KOPT-K1 (cell line): ENCODE results near the gene DMRTC2.
A peak's percentile ranks its signal among the peaks of the same experiment; 100 is the strongest.

Experiments used
- H3K27ac ChIP-seq: fragments of 200-600 bp; sonication (generic); 2 replicates; pipeline ENCODE4 v1.5.1; 2016; ENCODE audit warnings: antibody characterized with exemption, mild to moderate bottlenecking, low read depth, low read length; ENCODE audit not compliant: poor library complexity, severe bottlenecking
- H3K36me3 ChIP-seq: fragments of 200-600 bp; sonication (generic); 2 replicates; pipeline ENCODE4 v1.5.1; 2017; ENCODE audit warnings: antibody characterized with exemption, mild to moderate bottlenecking, low read length, moderate library complexity; ENCODE audit not compliant: insufficient read depth
- H3K9me3 ChIP-seq: fragments of 200-600 bp; sonication (generic); 2 replicates; pipeline ENCODE4 v1.5.1; 2017; ENCODE audit warnings: antibody characterized with exemption, low read length, mild to moderate bottlenecking; ENCODE audit not compliant: insufficient read depth, poor library complexity, severe bottlenecking

The DMRTC2 gene

GRCh38 chr19:41886761-41887710 lies 42.2 kb downstream of the DMRTC2 start:
- no peaks in the 10 kb centered on the region for H3K9me3 ChIP-seq
- peaks cover 49% of the 10 kb centered on the region for H3K36me3 ChIP-seq
- H3K27ac ChIP-seq, result peak overlapping the region; percentile 91

- Histone ChIP-seq H3K9me3 (no peaks in the 10 kb centered on the region), H3K36me3 (peaks cover 57% of the 10 kb centered on the region), H3K27ac (peak overlapping the region; percentile 91)
These were observed 43.0 kb downstream of the DMRTC2 start for GRCh38 chr19:41887711-41888382.

- H3K36me3 ChIP-seq, result peaks cover 61% of the 10 kb centered on the region
- peak overlapping the region; percentile 91 for H3K27ac ChIP-seq
- no peaks in the 10 kb centered on the region for H3K9me3 ChIP-seq
These were observed 44.1 kb downstream of the DMRTC2 start for GRCh38 chr19:41888926-41889325.

- peaks cover 71% of the 10 kb centered on the region for H3K36me3 ChIP-seq
- H3K27ac ChIP-seq, result no peak overlapping the region
- no peaks in the 10 kb centered on the region for H3K9me3 ChIP-seq
These were observed 45.1 kb downstream of the DMRTC2 start for GRCh38 chr19:41889896-41890295.

GRCh38 chr19:41890936-41891335 lies 46.1 kb downstream of the DMRTC2 start:
- Histone ChIP-seq H3K27ac (no peak overlapping the region), H3K9me3 (no peaks in the 10 kb centered on the region), H3K36me3 (peaks cover 73% of the 10 kb centered on the region)

- peaks cover 82% of the 10 kb centered on the region for H3K36me3 ChIP-seq
- H3K27ac ChIP-seq, result no peak overlapping the region
These were observed 47.5 kb downstream of the DMRTC2 start for GRCh38 chr19:41892173-41892902.

GRCh38 chr19:41893899-41894298 lies 49.1 kb downstream of the DMRTC2 start:
- H3K36me3 ChIP-seq, result peaks cover 91% of the 10 kb centered on the region
- no peak overlapping the region for H3K27ac ChIP-seq
- H3K9me3 ChIP-seq, result no peaks in the 10 kb centered on the region

More at GRCh38 chr19:41892173-41892902, 47.5 kb downstream of the DMRTC2 start:
- no peaks in the 10 kb centered on the region for H3K9me3 ChIP-seq

GRCh38 chr19:41894350-41894749 lies 49.5 kb downstream of the DMRTC2 start:
- Histone ChIP-seq H3K9me3 (no peaks in the 10 kb centered on the region), H3K27ac (no peak overlapping the region), H3K36me3 (peaks cover 91% of the 10 kb centered on the region)

- H3K9me3 ChIP-seq, result no peaks in the 10 kb centered on the region
- H3K27ac ChIP-seq, result no peak overlapping the region
- H3K36me3 ChIP-seq, result peaks cover 91% of the 10 kb centered on the region
These were observed 51.1 kb downstream of the DMRTC2 start for GRCh38 chr19:41895745-41896580.

- Histone ChIP-seq H3K27ac (no peak overlapping the region), H3K9me3 (no peaks in the 10 kb centered on the region), H3K36me3 (peaks cover 92% of the 10 kb centered on the region)
These were observed 51.7 kb downstream of the DMRTC2 start for GRCh38 chr19:41896581-41896942.

GRCh38 chr19:41897181-41897580 lies 52.3 kb downstream of the DMRTC2 start:
- Histone ChIP-seq H3K27ac (no peak overlapping the region), H3K36me3 (peaks cover 92% of the 10 kb centered on the region)

GRCh38 chr19:41897820-41898219 lies 53.0 kb downstream of the DMRTC2 start:
- peaks cover 92% of the 10 kb centered on the region for H3K36me3 ChIP-seq
- H3K27ac ChIP-seq, result no peak overlapping the region
- no peaks in the 10 kb centered on the region for H3K9me3 ChIP-seq

More at GRCh38 chr19:41897181-41897580, 52.3 kb downstream of the DMRTC2 start:
- H3K9me3 ChIP-seq, result no peaks in the 10 kb centered on the region

GRCh38 chr19:41898235-41898634 lies 53.4 kb downstream of the DMRTC2 start:
- Histone ChIP-seq H3K9me3 (no peaks in the 10 kb centered on the region), H3K27ac (no peak overlapping the region), H3K36me3 (peaks cover 92% of the 10 kb centered on the region)
